HepG2 (cell line): ENCODE data around the gene SERINC2. TPM values are rescaled to one million over a fixed set of nuclear protein-coding genes. Genes with fewer than 3 reads are reported as not detected.

Experiments used
- ATAC-seq: fragments of 200-7000 bp; cut with Tn5 transposase; 3 replicates; pipeline ENCODE4 v1.9.1; 2020; ENCODE audit warnings: mild to moderate bottlenecking, moderate library complexity
- BruUV-seq: library from RNA; stranded (reverse); fragments of 400-500 nt; replicated peaks from 2 replicates; lab custom pipeline; 2021; lab: Mats Ljungman, UMichigan
- CTCF ChIA-PET: fragments of 300-600 bp; formaldehyde crosslinking; extraction: SDS; loops from one replicate; lab custom pipeline; 2021; ENCODE audit warnings: low total read pairs, inconsistent platforms, low intra/inter-chr PET ratio; lab: Yijun Ruan, JAX
- POLR2A ChIA-PET: fragments of 350-600 bp; sonication (Branson Sonifier 250); formaldehyde crosslinking; loops from one replicate; lab custom pipeline; 2020; ENCODE audit warnings: antibody characterized with exemption, inconsistent platforms; lab: Yijun Ruan, JAX
- DNase-seq: peaks from one replicate; pipeline ENCODE4 v3.0.0-alpha.2; 2015; ENCODE audit warnings: low spot score
- FAIRE-seq: peaks from 3 replicates; lab custom pipeline; 2011; peaks lifted over from hg19 to GRCh38; lab: Jason Lieb, UNC
- H2AFZ ChIP-seq: one replicate; pipeline ENCODE4 v1.6.1; 2011; ENCODE audit warnings: low read length, inconsistent platforms
- H3K27ac ChIP-seq: fragments of 300-600 bp; 3 replicates; pipeline ENCODE4 v1.8.0; 2011; ENCODE audit warnings: mixed run types, mild to moderate bottlenecking, mixed read lengths, low read length, inconsistent platforms; ENCODE audit not compliant: insufficient read depth; ENCODE audit errors: extremely low read length
- H3K27me3 ChIP-seq, 2 experiments: fragments of 200-600 bp in 1 of 2; 2 replicates in 1 of 2; 3 replicates in 1 of 2; pipeline versions ENCODE4 v1.6.0 to v1.8.0; 2011; ENCODE audit warnings: low read length in 2 of 2, mild to moderate bottlenecking in 2 of 2, moderate library complexity in 2 of 2, inconsistent platforms in 1 of 2; ENCODE audit not compliant: insufficient read depth in 2 of 2, control insufficient read depth in 1 of 2
- H3K36me3 ChIP-seq, 2 experiments: fragments of 200-600 bp in 1 of 2; replicated peaks in 1 of 2; 2 replicates in 1 of 2; 3 replicates in 1 of 2; pipeline versions ENCODE4 v1.5.1 to v1.8.0; 2011; ENCODE audit warnings: low read length in 2 of 2, inconsistent platforms in 1 of 2; ENCODE audit not compliant: insufficient read depth in 2 of 2, control insufficient read depth in 1 of 2
- H3K4me1 ChIP-seq: 2 replicates; pipeline ENCODE4 v1.5.1; 2012; ENCODE audit warnings: low read length, inconsistent platforms; ENCODE audit not compliant: insufficient read depth
- H3K4me2 ChIP-seq: 2 replicates; pipeline ENCODE4 v1.6.0; 2011; ENCODE audit warnings: low read depth, low read length, inconsistent platforms
- H3K4me3 ChIP-seq, 3 experiments: fragments of 200-600 bp in 1 of 3; sonication (generic), shearing (Covaris generic) in 1 of 3; replicated peaks in 1 of 3; 2 replicates each; pipeline ENCODE4 v1.5.1; 2011 to 2016; ENCODE audit warnings: low read length in 3 of 3, inconsistent platforms in 2 of 3, low read depth in 2 of 3, mild to moderate bottlenecking in 2 of 3, control low read depth in 1 of 3, mixed read lengths in 1 of 3; ENCODE audit not compliant: insufficient read depth in 1 of 3
- H3K79me2 ChIP-seq: one replicate; pipeline ENCODE4 v1.6.1; 2011; ENCODE audit warnings: low read length, inconsistent platforms; ENCODE audit not compliant: insufficient read depth
- H3K9ac ChIP-seq: 2 replicates; pipeline ENCODE4 v1.6.0; 2011; ENCODE audit warnings: mild to moderate bottlenecking, low read depth, low read length, inconsistent platforms; ENCODE audit not compliant: insufficient read depth
- H3K9me3 ChIP-seq: 2 replicates; pipeline ENCODE4 v1.5.1; 2012; ENCODE audit warnings: mild to moderate bottlenecking, low read length
- H4K20me1 ChIP-seq: 2 replicates; pipeline ENCODE4 v1.6.0; 2011; ENCODE audit warnings: inconsistent platforms, mild to moderate bottlenecking, low read length, moderate library complexity; ENCODE audit not compliant: insufficient read depth
- ARNT2 ChIP-seq: sonication (generic); formaldehyde crosslinking; IDR thresholded peaks from 2 replicates; pipeline ENCODE4 v1.8.0; 2022; ENCODE audit warnings: mild to moderate bottlenecking, low read depth, missing genetic modification reagents, moderate library complexity
- ATF1 ChIP-seq: IDR thresholded peaks from 2 replicates; pipeline ENCODE4 v1.6.1; 2016; ENCODE audit warnings: mild to moderate bottlenecking, control low read depth
- CHD4 ChIP-seq: fragments of 200-600 bp; sonication (generic); IDR thresholded peaks from 2 replicates; pipeline ENCODE4 v1.7.0; 2017; ENCODE audit warnings: mild to moderate bottlenecking, low read length, borderline replicate concordance
- CREB1 ChIP-seq, 2 experiments: fragments of 450-650 bp in 1 of 2; IDR thresholded peaks; 2 replicates each; pipeline ENCODE4 v1.6.1; 2016 to 2017; ENCODE audit warnings: control low read depth in 1 of 2, mild to moderate bottlenecking in 1 of 2, missing compliant biosample characterization in 1 of 2, missing genetic modification characterization in 1 of 2
- ETV5 ChIP-seq: IDR thresholded peaks from 2 replicates; pipeline ENCODE4 v1.6.1; 2018; ENCODE audit warnings: missing biosample characterization, missing genetic modification reagents, inconsistent platforms, borderline replicate concordance
- HMGA1 ChIP-seq: sonication (generic); formaldehyde crosslinking; conservative IDR thresholded peaks from 2 replicates; pipeline ENCODE4 v1.4.0; 2020; ENCODE audit warnings: missing genetic modification reagents
- HNF4A ChIP-seq: sonication (generic); formaldehyde crosslinking; IDR thresholded peaks from 2 replicates; pipeline ENCODE4 v1.4.0; 2020; ENCODE audit warnings: missing genetic modification reagents
- NFYB ChIP-seq: sonication (generic); formaldehyde crosslinking; IDR thresholded peaks from 2 replicates; pipeline ENCODE4 v1.4.0; 2020; ENCODE audit warnings: missing genetic modification reagents
- PHF8 ChIP-seq: sonication (generic); formaldehyde crosslinking; IDR thresholded peaks from 2 replicates; pipeline ENCODE4 v1.5.0; 2020; ENCODE audit warnings: missing genetic modification reagents
- POGZ ChIP-seq: sonication (generic); formaldehyde crosslinking; IDR thresholded peaks from 2 replicates; pipeline ENCODE4 v1.4.0; 2020; ENCODE audit warnings: mild to moderate bottlenecking, missing genetic modification reagents
- POLR2A ChIP-seq, 2 experiments: IDR thresholded peaks; 2 replicates each; pipeline ENCODE4 v1.6.1; 2011; ENCODE audit warnings: low read depth in 2 of 2, low read length in 2 of 2, mild to moderate bottlenecking in 1 of 2, moderate library complexity in 1 of 2; ENCODE audit not compliant: insufficient read depth in 1 of 2
- POLR2AphosphoS5 ChIP-seq: IDR thresholded peaks from 2 replicates; pipeline ENCODE4 v1.6.1; 2012; ENCODE audit warnings: low read depth, low read length
- RARA ChIP-seq: IDR thresholded peaks from 2 replicates; pipeline ENCODE4 v1.6.1; 2016; ENCODE audit warnings: missing genetic modification reagents, missing compliant biosample characterization
- SKI ChIP-seq: fragments of 450-650 bp; IDR thresholded peaks from one replicate; pipeline ENCODE4 v1.6.1; 2018; ENCODE audit warnings: mild to moderate bottlenecking; ENCODE audit not compliant: partially characterized antibody
- SOX5 ChIP-seq: IDR thresholded peaks from 2 replicates; pipeline ENCODE4 v1.6.1; 2016; ENCODE audit warnings: borderline replicate concordance
- ZFX ChIP-seq: sonication (generic); formaldehyde crosslinking; IDR thresholded peaks from 2 replicates; pipeline ENCODE4 v1.4.0; 2020; ENCODE audit warnings: mild to moderate bottlenecking, low read depth, missing genetic modification reagents, moderate library complexity
- ZFY ChIP-seq: sonication (generic); formaldehyde crosslinking; IDR thresholded peaks from 2 replicates; pipeline ENCODE4 v1.4.0; 2020; ENCODE audit warnings: missing genetic modification reagents
- ZNF296 ChIP-seq: sonication (generic); formaldehyde crosslinking; conservative IDR thresholded peaks from 2 replicates; pipeline ENCODE4 v1.5.0; 2020; ENCODE audit warnings: mild to moderate bottlenecking, missing genetic modification reagents
- ZNF430 ChIP-seq: sonication (generic); formaldehyde crosslinking; IDR thresholded peaks from 2 replicates; pipeline ENCODE4 v1.9.0; 2021; ENCODE audit warnings: mild to moderate bottlenecking, missing genetic modification reagents
- ZNF460 ChIP-seq: sonication (generic); formaldehyde crosslinking; IDR thresholded peaks from 2 replicates; pipeline ENCODE4 v1.5.1; 2020; ENCODE audit warnings: missing genetic modification reagents, mild to moderate bottlenecking, borderline replicate concordance
- ZNF800 ChIP-seq: sonication (generic); formaldehyde crosslinking; IDR thresholded peaks from 2 replicates; pipeline ENCODE4 v1.4.0; 2020; ENCODE audit warnings: missing genetic modification reagents
- ZNF883 ChIP-seq: sonication (generic); formaldehyde crosslinking; IDR thresholded peaks from 2 replicates; pipeline ENCODE4 v1.5.1; 2020; ENCODE audit warnings: mild to moderate bottlenecking, missing genetic modification reagents; ENCODE audit errors: not compliant biosample characterization
- ZZZ3 ChIP-seq: sonication (generic); formaldehyde crosslinking; IDR thresholded peaks from 2 replicates; pipeline ENCODE4 v1.4.0; 2020; ENCODE audit warnings: missing genetic modification reagents, mild to moderate bottlenecking, borderline replicate concordance
- WGBS: methylation state at CpG from one replicate; pipeline ENCODE4 v1.1.6; 2017; ENCODE audit warnings: low lambda C conversion rate; 5-methylcytosine and 5-hydroxymethylcytosine counted together
- in situ Hi-C: cut with HindIII; loops from 2 replicates; pipeline ENCODE4 v1.10.0; 2017; ENCODE audit warnings: low pct_unique_long_range_greater_than_20kb; ENCODE audit not compliant: extremely low pct_ligation_motif_present
- intact Hi-C: fragments of 100-400 bp; cut with micrococcal nuclease; formaldehyde crosslinking; loops from one replicate; pipeline ENCODE4 v1.10.0; 2022; ENCODE audit not compliant: unreplicated experiment
- polyA plus RNA-seq, 8 experiments: library from polyadenylated mRNA; depleted of rRNA in 3 of 8; stranded (reverse) in 7 of 8; unstranded in 1 of 8; fragments of >200 nt; fragmentation: Illumina TruSeq in 4 of 8; extraction: Trizol in 4 of 8; gene quantifications; 2 replicates each; pipeline versions ENCODE4 v1.2.1 to v1.2.3, GENCODE V29; 2011 to 2016; ENCODE audit warnings: low read depth in 4 of 8, missing spikeins in 1 of 8, mixed read lengths in 1 of 8; ENCODE audit not compliant: insufficient read depth in 1 of 8
- total RNA-seq, 5 experiments: library from RNA; depleted of rRNA; stranded (reverse); fragments of >200 nt; fragmentation: Illumina TruSeq; extraction: Trizol; gene quantifications; 2 replicates each; pipeline ENCODE4 v1.2.3, GENCODE V29; 2016; ENCODE audit warnings: low read depth in 1 of 5
- TF ChIP-seq, protein P1 (sequence below): sonication (generic); formaldehyde crosslinking; conservative IDR thresholded peaks from 2 replicates; pipeline ENCODE4 v1.4.0; 2020; ENCODE audit warnings: missing genetic modification reagents

SERINC2 gene
- total and polyA plus RNA-seq, 2 of the 13 experiments (the other 11 are each of a cell fraction or from before 2014, with no cell fraction given), result 4.8 to 126 TPM

GRCh38 chr1:31442648-31442994 is 29.6 kb downstream of the SERINC2 start:
- CTCF ChIA-PET, result no interaction called here
- TSS peak; percentile 41 for BruUV-seq
- ATAC-seq, result peak; percentile 16
- Histone ChIP-seq H3K4me3 (peak overlapping the region in 1 of 3 experiments; percentile 35; a peak in 2 of 6 replicates), H3K9ac (peak overlapping the region; percentile 33), H2AFZ (no peak overlapping the region), H3K27me3 (no peaks in the 10 kb centered on the region), H4K20me1 (no peaks in the 10 kb centered on the region), H3K9me3 (0 out of 2 replicates have a peak, but pooled peaks cover 5% of the 10 kb centered on the region), H3K79me2 (no peaks in the 10 kb centered on the region), H3K4me2 (peak overlapping the region; percentile 63), H3K36me3 (no peaks in the 10 kb centered on the region), H3K4me1 (peaks cover 88% of the 10 kb centered on the region), H3K27ac (peak overlapping the region; percentile 78)
- POLR2A ChIA-PET, result interaction anchor here (1.2 to 2.7 kb wide), 9 partner anchors 9 to 202 kb away, joined by 3 to 18 read pairs (median 7); partner anchors contain the start of gene PEF1
- WGBS, result 27% methylated on average over 4 of the region's 4 CpGs
- DNase-seq, result no peak
- intact Hi-C loops, result loop anchor here (10.0 kb wide), 1 partner anchor 62 kb away; no protein-coding TSS in a partner anchor
- in situ Hi-C loops, result no loop called here
- FAIRE-seq, result no peak
- TF ChIP-seq ZFY (CRISPR knock-in tag) (0 out of 2 replicates have a peak, but pooled peaks have one; percentile 6), ZNF460 (CRISPR knock-in tag) (peak; percentile 5; the same call in 1 of the 2 replicates), SOX5 (CRISPR knock-in tag) (peak; percentile 4; the same call in 1 of the 2 replicates), ZNF800 (no peak), ZNF430 (CRISPR knock-in tag) (0 out of 2 replicates have a peak, but pooled peaks have one; percentile 45), RARA (CRISPR knock-in tag) (no peak), ZNF883 (CRISPR knock-in tag) (no peak), SKI (peak; percentile 1), POLR2A (IDR thresholded peaks at IDR 0.05; ENCODE audit: insufficient read depth in 1 of 2, low read depth in 2 of 2, low read length in 2 of 2) (0 out of 4 replicates have a peak, but pooled peaks of 1 of the 2 experiments have one; percentile 32), ZNF296 (no peak), ETV5 (CRISPR knock-in tag) (peak; percentile 49; the same call in 1 of the 2 replicates), ZZZ3 (CRISPR knock-in tag) (no peak), HNF4A (CRISPR knock-in tag) (no peak), ARNT2 (CRISPR knock-in tag) (0 out of 2 replicates have a peak, but pooled peaks have one; percentile 40), POLR2AphosphoS5 (peak; percentile 53), POGZ (CRISPR knock-in tag) (no peak), PHF8 (CRISPR knock-in tag) (no peak), NFYB (CRISPR knock-in tag) (0 out of 2 replicates have a peak, but pooled peaks have one; percentile 4), HMGA1 (CRISPR knock-in tag) (no peak), ZFX (peak; percentile 28; the same call in 1 of the 2 replicates), ATF1 (CRISPR knock-in tag) (no peak), CREB1 (IDR thresholded peaks at IDR 0.05) (0 out of 2 replicates have a peak, but pooled peaks have one; percentile 2), CREB1 (CRISPR knock-in tag; IDR thresholded peaks at IDR 0.05) (peak; percentile 59), CHD4 (peak; percentile 29; the same call in 1 of the 2 replicates)
- TF ChIP-seq, protein P1, sequence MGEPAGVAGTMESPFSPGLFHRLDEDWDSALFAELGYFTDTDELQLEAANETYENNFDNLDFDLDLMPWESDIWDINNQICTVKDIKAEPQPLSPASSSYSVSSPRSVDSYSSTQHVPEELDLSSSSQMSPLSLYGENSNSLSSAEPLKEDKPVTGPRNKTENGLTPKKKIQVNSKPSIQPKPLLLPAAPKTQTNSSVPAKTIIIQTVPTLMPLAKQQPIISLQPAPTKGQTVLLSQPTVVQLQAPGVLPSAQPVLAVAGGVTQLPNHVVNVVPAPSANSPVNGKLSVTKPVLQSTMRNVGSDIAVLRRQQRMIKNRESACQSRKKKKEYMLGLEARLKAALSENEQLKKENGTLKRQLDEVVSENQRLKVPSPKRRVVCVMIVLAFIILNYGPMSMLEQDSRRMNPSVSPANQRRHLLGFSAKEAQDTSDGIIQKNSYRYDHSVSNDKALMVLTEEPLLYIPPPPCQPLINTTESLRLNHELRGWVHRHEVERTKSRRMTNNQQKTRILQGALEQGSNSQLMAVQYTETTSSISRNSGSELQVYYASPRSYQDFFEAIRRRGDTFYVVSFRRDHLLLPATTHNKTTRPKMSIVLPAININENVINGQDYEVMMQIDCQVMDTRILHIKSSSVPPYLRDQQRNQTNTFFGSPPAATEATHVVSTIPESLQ (CRISPR knock-in tag), result no peak
